ENCODE data around the gene ATXN1.
"Not testable (repeated sequence)": the region's sequence is repeated elsewhere in the genome, so short reads cannot be mapped to it uniquely, and the experiment has no call there.

Gene ATXN1

DNA sequence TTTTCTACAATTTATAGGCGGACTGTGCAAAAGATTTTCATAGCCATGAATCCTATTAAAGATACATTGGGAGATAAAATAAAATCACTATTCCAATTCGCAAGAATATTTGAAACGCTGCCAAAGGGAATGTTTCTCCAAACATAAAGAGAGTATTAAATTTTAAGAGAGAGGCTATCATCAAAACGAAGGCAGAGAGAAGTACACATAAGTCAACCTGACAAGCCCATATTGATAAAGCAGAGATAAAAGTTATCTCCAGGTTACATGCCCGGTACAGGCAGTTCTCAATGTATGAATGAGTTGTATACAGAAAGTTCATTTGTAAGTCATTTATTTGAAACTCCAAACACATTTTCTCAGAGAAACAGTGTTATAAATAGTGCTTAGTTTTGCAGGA lies 193.1 kb downstream of the ATXN1 start:
- DNase-seq (ENCODE audit: low spot score): no peak

DNA sequence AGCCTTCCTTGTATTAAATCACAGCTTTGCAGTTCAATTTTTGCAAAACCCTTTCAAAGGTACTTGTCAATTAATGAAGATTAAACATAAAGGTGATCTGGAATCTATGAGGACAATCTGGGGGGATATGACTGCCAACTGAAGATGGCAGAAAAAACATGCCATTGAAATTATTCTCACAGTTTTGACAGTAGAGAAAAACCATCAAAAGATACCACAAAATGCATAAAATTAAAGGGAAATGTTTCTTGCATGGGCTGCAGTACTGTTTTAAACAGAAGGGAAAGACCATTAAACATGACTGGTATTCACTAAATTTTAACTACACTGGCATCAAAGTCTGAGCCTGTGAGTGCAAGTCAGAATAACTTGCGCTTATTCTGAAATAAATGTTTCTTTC lies 194.2 kb downstream of the ATXN1 start:
- no peak for DNase-seq (ENCODE audit: low spot score)

DNA sequence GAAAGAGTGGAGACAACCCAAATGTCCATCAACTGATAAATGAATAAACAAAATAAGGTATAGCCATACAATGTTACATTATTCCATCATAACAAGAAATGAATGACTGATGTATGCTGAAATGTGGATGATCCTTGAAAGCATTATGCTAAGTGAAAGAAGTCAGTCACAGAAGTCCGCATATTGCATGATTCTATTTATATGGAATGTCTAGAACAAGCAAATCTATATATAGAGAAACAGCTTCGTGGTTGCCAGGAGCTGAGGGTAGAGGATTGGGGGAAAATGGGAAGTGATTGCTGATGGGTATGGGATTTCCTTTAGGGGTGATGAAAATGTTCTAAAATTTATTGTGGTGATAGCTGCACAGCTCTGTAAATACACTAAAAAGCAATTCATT lies 196.8 kb downstream of the ATXN1 start:
- no peak for DNase-seq (ENCODE audit: low spot score)

DNA sequence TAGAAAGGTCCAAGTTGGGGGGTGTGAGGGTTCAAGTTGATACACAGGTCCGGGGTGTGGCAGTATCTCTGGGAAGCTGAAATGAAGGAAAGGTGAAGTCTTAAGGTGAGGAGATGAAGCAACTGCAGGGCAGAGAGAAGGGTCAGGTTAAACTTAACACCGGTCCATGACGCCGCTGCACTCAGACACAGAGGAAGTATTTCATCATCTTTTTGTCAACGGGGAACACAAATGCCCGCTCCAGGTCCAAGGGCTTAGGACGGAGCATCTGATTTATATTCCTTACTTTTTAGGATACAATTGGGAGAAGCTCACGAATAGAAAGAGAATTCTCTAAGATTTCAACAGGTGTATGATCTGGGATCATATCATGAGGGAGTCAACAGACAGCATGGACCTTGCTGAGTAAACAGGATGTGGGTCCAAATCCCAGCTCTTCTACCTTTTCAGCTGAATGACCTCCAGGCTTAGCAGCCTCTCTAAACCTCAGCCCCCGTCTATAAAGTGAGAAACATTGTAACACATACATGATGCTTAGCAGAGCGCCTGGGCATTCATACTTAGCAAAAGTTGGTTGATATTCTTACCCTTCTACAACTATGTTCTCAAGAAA lies 197.5 kb downstream of the ATXN1 start:
- no peak for DNase-seq (ENCODE audit: low spot score)

DNA sequence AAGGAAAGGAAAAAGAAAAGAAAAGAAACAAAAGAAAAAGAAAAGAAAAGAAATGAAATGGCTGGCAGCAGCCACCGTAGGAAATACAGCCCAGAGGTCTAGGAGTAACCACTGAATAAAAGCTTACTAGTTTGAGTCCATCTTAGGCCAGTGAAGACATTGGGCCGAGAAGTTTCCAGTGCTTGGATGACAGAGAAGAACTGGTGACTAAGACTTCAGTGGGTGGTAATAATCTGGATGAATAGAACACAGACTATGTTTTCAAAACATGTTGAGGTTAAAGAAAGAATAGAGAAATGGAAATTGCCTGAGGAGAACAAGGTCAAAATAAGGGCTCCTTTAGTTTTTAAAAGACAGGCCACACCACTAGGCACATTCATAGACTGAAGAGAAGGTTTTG lies 198.8 kb downstream of the ATXN1 start:
- peak; percentile 46 for DNase-seq (ENCODE audit: low spot score)

DNA sequence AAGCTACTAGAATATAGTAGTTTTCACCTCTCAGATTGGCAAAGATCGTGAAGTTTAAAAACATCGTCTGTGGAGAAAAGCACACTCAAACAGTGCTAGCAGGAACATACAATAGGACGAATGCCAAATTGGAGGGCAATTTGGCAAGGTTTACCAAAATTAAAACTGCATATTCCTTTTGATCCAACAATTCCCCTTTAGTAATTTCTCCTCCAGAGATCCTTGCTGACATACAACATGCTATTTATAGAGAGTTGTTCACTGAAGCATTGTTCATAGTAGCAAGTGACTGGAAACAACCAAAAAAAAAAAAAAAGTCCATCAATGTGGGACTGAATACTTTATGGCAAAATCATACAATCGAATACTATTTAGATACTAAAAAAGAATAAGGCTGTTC lies 202.2 kb downstream of the ATXN1 start:
- no peak for DNase-seq (ENCODE audit: low spot score)

DNA sequence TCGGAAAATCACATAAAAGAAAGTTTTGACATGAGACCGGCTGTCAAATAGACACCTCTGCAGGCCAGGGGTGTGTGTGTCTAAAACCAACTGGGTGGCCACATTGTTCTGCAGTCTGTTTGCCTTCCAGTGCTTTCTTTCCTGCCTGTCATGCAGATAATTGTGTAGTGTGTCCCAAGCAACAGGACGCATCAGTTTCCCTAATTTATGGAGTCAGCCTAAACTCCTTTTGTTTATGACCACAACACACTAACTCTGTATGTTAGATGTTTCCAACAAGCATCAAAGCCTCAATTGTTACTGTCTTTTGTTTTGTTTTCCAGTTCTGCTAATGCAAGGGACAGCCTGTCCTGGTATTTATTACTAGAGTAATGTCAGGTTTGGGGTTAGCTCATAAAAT lies 205.7 kb downstream of the ATXN1 start:
- DNase-seq (ENCODE audit: low spot score): no peak

DNA sequence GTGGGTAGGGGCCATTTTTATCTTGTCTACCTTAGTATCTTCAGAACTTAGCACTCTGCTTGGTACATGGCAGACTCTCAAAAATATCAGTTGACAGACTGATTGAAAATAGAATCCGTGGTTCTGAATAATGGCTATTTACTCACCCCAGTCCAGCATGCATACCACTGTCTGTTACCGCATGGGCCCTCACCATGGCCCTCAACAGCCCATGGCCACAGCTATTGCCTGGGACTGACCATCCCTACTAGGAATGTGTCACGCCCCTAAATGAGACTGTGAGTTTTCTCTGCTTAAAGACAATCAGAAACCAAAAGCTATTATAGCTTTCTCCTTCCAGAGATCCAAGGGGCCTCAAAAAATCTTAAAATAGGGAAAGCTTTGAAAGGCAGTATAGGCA lies 207.7 kb downstream of the ATXN1 start:
- DNase-seq (ENCODE audit: low spot score): no peak

DNA sequence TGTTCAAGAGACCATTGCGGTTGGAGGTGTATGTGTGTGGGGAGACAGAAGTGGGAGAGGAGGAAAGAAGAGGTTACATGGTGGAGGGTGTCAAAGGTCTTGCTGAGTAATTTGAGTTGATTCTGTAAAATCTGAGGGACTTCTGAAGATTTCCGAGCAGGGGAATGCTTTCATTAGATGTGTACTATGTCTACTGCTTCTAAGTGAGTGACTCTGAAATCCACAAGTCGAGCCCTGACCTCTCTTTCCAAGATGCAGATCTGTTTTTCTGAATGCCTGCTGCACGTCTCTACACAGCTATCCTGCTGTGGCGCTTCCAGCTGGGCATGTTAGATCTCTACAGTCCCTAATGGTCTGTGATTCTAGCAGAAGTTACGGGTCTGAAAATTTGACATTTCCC lies 209.8 kb downstream of the ATXN1 start:
- DNase-seq (ENCODE audit: low spot score): no peak

DNA sequence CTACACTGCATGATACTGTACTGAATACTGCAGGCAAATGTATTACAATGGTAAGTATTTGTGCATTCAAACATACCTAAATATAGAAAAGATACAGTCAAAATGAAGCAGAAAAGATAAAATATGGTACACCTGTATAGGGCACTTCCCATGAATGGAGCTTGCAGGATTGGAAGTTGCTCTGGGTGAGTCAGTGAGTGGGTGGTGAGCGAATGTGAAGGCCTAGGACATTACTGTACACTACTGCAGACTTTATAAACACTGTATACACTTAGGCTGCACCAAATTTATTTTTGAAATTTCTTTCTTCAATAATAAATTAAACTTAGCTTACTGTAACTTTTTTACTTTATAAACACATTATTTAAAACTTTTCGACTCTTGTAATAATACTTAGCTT lies 213.1 kb downstream of the ATXN1 start:
- no peak for DNase-seq (ENCODE audit: low spot score)

DNA sequence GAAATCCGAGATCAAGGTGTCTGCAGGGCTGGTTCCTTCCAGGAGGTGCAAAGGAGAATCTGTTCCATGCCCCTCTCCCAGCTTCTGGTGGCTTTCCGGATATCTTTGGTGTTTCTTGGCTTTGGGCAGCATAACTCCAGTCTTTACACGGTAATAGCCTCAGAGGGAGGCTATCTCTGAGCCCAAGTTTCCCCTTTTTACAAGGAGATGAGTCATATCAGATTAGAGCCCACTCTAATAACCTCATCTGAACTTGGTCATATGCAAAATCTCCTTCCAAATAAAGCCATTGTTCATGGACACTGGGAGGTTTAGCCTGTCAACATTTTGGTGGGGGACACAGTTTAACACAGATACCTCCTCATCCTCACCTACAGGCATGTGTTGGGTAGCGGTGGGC lies 213.7 kb downstream of the ATXN1 start:
- DNase-seq (ENCODE audit: low spot score): no peak

DNA sequence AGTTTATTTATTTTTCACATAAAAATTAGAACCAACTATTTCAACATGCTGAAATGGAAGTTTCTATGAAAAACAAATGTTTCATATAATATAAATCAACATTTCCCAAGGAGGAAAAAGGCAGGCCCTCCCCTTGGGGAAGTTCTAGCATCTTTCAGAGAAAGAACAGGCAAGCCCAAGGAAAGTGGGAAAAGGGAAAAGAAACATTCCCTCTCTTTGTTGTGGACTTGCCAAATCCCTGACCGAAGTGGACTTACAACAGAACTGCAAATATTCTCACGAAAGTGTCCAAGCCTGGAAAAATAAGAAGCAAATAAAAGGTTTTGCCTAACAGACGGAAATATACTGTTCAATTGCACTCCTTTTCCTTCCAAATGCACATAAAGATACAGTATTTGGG lies 214.4 kb downstream of the ATXN1 start:
- no peak for DNase-seq (ENCODE audit: low spot score)

DNA sequence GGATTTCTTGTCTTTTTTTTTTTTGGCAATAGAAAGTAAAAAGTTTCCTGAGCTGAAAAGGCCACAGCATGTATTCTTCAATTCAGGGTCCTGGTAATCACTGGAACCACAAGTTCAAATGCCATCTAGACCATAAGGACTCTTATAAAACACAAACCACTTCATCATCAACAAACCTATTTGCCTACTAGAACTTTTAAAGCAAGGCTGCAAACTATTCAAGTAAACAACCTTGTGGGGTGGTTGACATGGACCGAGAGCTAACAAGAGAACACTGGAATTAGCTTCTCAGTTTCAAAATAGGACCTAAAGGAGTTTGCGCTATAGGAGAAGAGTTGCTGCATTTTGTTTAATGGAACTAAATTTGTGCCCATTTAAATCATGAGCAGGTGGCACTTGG lies 215.9 kb downstream of the ATXN1 start:
- DNase-seq (ENCODE audit: low spot score): no peak

DNA sequence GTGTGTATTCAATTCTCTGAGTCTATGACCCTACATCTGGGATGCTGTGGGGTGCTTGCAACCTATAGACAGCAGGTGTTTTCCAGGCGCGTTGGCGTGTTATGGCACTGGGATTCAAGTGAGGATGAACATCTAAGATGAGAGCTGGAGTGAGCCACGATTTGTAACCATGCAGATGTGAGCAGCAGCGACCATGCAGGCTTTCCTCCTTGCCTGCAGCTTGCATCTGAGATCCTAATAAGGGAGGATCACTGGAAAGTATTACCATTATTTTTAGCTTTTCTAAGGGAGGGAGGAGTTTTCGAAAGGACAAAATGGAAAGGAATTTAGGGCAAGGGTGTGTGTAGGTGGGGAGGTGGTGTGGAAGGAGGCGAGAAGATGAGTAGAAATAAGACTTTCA lies 216.7 kb downstream of the ATXN1 start:
- DNase-seq (ENCODE audit: low spot score): no peak

DNA sequence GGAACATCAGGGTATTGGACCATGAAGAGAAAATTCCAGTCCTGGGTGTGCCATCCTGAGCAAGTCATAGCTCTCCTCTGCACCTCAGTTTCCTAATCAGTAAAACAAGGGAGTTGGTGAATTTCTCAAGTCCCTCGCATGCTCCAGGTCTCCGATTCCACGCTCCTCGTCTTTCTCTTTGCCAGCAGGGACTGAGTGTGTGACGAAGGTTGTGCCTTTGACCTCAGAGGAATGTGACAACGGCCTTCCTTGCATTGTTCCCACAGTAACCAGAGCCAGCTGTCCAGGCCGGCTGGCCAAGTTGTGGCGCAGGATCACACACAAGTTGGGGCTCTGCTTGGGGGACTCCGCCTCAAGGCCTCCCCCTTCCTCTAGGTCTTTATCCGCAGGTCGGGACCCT lies 217.3 kb downstream of the ATXN1 start:
- DNase-seq (ENCODE audit: low spot score): peak; percentile 79

DNA sequence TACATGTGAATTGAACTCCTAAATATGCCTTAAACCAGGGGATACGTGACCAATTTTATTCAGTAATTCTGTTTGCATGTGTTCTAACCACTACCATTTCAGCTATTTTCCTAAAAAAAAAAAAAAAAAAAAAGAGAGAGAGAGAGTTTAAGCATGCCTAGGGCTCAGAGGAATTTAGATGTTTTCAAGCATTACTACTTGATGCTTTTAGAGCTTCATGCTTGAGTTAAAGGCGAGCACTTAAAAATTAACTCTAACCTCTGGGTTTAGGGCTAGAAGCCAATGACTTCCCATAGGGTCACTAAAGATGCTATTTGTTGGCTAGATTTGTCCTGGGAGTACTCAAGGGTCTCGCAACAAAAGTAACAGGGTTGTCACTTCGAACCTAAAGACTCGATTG lies 217.7 kb downstream of the ATXN1 start:
- peak; percentile 12 for DNase-seq (ENCODE audit: low spot score)

DNA sequence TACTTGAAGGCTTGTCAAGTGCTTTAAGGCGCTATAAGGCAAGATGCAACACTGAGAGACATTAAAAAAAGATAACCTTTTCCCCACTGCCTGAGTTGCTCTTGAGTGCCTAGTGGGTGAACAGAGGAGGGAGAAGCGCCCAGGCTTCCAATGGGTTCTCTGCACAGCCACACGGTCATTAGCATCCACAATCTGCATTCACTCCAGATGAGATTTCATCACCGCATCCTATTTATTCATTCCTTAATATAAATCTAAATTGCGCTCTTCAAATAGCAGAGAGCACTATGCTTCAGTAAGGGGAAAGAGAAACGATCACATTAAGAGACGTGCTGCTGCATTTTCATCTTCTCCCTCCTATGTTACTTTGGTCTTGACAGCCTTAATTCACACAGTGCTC lies 219.2 kb downstream of the ATXN1 start:
- no peak for DNase-seq (ENCODE audit: low spot score)

DNA sequence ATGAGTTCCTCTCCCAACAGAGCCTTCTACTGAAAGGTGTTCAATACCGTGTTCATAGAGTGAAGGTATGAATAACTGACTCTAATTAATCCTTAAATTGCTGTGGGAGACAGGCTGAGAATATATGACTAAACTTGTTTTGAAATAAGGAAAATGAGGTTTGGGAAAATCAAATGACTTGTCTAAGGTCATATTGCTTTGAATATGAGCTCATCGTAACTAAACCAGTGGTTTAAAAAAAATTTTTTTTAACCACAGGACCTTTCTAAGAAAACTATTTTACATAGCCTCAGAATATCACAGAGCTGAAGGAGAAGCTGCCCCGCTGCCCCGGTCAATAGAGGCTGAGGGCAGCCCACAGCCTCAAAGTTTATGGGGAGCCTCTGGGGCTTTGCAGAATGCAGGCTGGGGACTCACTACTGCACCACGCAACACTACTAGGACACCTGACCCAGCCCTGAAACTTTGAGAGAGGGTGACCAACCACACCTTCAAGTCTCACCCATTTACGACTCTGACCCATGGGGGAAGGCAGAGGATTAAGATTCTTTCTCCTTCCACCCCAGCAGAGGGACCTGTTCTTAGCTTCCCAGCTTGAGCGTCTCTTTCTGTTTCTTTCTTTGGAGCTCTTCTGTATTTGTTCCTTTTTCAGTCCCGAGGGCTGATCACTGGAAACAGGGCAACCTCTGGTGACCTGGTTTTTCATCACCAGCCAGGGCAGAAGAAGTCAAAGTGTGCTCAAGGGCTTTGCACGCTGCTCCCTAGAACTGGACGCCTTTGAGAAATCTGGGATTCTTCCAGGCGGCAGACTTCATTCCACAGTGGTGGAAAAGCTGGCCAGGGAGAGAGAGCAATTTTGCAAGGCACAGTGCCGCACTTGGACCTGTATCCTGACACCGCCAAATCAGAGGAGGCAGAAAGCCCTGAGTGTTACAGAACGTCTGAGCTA lies 220.2 kb downstream of the ATXN1 start:
- peak; percentile 30 for DNase-seq (ENCODE audit: low spot score)

DNA sequence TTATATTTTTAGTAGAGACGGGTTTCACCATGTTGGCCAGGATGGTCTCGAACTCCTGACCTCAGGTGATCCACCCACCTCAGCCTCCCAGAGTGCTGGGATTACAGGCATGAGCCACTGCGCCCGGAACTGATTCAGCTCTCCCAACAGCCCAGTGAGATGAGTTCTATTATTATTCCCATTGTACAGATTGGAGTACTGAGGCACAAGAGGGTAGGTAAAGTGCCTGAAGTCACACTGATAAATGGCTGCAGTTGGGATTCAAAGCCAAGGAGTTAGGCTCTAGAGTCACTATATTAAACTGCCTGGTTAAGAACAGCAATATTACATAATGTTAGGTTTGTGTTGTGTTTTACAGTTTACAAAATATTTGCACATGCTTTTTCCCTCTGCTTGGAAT lies 220.9 kb downstream of the ATXN1 start:
- not testable (repeated sequence) for DNase-seq (ENCODE audit: low spot score)

DNA sequence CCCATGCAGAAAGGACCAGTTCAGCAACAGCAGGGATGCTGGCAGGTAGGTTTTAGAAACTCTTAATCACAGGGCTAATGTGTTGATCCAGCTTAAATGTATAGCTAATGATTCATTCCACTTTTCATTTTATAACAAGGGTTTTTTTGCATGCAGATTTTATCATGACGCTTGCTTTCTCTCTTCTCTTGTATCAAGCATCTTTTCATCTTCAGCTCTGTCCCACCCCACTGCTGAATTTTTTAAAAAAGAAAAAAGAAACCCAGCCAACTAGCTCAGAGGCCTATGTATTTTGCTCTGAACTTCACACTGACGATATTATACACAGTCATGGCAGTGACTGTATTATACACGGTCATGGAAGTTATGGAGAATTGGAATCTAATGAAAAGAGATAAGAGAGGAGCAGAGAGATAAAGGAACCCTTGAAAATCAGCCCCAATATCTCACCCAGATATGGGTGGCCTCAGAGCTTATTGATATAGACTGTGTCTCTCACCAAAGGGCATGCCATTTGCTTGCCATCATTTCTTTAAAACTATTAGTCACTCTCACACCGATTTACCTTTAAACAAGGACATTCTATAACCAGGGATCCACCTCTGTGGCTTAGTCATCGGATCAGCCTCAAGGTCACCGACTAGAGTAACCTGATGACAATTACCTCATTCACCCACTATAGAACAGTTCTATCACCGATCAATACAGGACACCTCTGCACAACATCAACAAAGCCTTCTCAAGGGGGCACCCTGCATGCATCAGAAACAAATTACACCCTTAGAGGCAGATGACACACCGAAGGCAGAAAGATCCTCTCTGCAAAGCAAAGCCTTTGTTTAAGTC lies 222.0 kb downstream of the ATXN1 start:
- DNase-seq (ENCODE audit: low spot score): no peak

DNA sequence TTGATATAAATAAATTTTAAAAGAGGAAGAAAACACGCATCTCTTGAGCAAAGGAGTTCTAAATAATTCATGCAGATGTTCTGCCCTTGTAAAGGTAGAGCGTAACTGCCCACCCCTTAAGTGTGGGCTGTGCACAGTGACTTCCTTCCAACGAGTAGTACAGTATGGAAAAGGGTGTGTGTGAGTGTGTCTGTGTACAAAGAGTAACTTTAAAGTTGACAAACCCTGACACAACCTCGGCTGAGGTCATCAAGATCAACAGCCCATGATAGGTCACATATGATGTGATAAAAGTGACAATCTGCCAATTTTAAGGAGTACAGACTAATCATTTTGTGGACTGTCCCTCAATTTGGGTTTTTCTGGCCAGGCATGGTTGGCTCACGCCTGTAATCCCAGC lies 225.7 kb downstream of the ATXN1 start:
- DNase-seq (ENCODE audit: low spot score): no peak

DNA sequence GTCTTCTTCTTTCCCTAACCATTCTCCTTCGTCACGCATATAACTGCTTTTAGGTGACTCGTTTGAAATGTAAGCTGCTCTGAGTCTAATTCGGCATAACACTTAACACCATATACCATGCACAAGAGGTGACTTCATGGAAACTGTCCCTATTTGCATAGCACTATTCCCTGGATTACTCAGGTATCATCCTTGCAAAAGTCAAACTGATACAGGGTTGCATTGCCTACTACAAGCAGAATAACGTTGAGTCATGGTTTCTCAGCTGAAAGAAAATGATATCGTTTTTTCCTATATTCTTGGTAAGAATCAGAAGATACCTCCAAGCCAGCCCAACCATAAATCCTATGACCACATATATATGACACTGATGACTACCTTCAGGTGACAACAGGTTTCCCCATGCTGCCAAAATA lies 227.5 kb downstream of the ATXN1 start:
- no peak for DNase-seq (ENCODE audit: low spot score)

DNA sequence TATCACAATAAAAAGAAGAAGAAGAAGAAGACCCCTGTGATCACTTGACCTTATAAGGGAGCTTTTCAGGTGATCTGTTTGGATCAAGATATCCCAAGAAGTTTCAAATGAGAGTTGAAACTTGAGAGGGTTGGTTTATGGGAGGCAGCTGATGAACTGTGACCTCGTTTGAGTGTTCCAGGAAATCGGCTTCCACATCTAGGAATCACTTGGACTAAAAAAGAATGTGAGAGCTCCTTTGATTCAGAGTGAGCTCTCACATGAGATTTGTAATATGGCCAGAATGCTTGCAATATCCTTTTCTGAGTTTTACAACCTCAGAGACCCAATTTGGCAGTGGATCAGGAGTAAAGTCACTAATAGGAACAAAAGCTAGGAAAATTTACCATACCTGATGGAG lies 228.1 kb downstream of the ATXN1 start:
- no peak for DNase-seq (ENCODE audit: low spot score)
